GM23338 (cell line): ENCODE measurements around the gene FXYD7.

ENCODE experiments used
- CREB1 ChIP-seq: fragments of 250-450 bp; sonication (Bioruptor Pico); IDR thresholded peaks from 2 replicates; pipeline ENCODE4 v1.5.0; 2020; ENCODE audit warnings: low read depth, mild to moderate bottlenecking, moderate library complexity
- CTCF ChIP-seq, 2 experiments: fragments of 200-600 bp in 1 of 2; sonication (generic) in 1 of 2; conservative IDR thresholded peaks; 2 replicates each; pipeline versions ENCODE4 v1.5.1 to v1.6.1; 2016 to 2017; ENCODE audit warnings: antibody characterized with exemption in 2 of 2, low read depth in 2 of 2, mild to moderate bottlenecking in 2 of 2, moderate library complexity in 1 of 2
- EZH2 ChIP-seq: fragments of 200-600 bp; sonication (generic); IDR thresholded peaks from one replicate; pipeline ENCODE4 v1.8.0; 2017; ENCODE audit warnings: antibody characterized with exemption, mild to moderate bottlenecking, low read depth; ENCODE audit not compliant: unreplicated experiment
- JUNB ChIP-seq: IDR thresholded peaks from one replicate; pipeline ENCODE4 v1.6.1; 2016; ENCODE audit warnings: antibody characterized with exemption; ENCODE audit not compliant: unreplicated experiment
- NANOG ChIP-seq: IDR thresholded peaks from 2 replicates; pipeline ENCODE4 v1.6.1; 2016; ENCODE audit warnings: antibody characterized with exemption, borderline replicate concordance
- POLR2AphosphoS5 ChIP-seq: IDR thresholded peaks from 2 replicates; pipeline ENCODE4 v1.6.1; 2016; ENCODE audit warnings: antibody characterized with exemption, low read depth
- STAT1 ChIP-seq: IDR thresholded peaks from one replicate; pipeline ENCODE4 v1.6.1; 2016; ENCODE audit warnings: antibody characterized with exemption; ENCODE audit not compliant: unreplicated experiment
- ZNF114 ChIP-seq: fragments of 250-450 bp; sonication (Bioruptor Pico); IDR thresholded peaks from 2 replicates; pipeline ENCODE4 v1.5.0; 2020; ENCODE audit warnings: mild to moderate bottlenecking, moderate library complexity

GRCh38 chr19:35112995-35113688, 29.9 kb upstream of the FXYD7 start:
- TF ChIP-seq EZH2 (no peak), CTCF (conservative IDR thresholded peaks at IDR 0.05; ENCODE audit: low read depth in 2 of 2) (no peak), JUNB (no peak), ZNF114 (CRISPR knock-in tag) (no peak), CREB1 (no peak), STAT1 (no peak), POLR2AphosphoS5 (no peak), NANOG (no peak)
